Activated effector memory CD4-positive, alpha-beta T cell treated with anti-CD3 and anti-CD28 coated beads, Interleukin-2, amount 50 U/mL, for 16 hours (primary cell): ENCODE data around the gene RORC.
"Not testable (repeated sequence)": the region's sequence is repeated elsewhere in the genome, so short reads cannot be mapped to it uniquely, and the experiment has no call there.

ENCODE experiments used
- DNase-seq: peaks from one replicate; pipeline ENCODE4 v3.0.0-alpha.2; 2020

RORC gene

GRCh38 chr1:151769270-151769669 is 62.3 kb downstream of the RORC start:
- DNase-seq: not testable (repeated sequence)

GRCh38 chr1:151768351-151769066 is 63.1 kb downstream of the RORC start:
- DNase-seq: not testable (repeated sequence)

DNA sequence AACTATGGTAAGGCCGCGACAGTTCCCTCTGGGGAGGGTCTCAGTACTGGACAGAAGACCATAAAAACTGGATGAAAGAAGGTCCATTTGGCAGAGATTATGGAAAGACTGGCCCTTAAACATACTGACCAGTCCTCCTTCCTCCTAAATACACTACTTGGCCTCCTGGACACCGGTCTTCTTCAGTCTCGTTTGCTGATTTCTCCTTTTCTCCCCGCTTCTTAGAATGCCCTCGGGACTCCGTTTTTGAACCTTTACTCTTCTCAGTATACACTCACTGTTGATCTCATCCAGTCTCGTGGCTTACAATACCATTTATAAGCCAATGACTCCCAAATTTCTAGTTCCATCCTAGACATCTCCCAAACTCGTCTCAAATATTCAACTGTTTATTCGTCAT is 67.6 kb downstream of the RORC start:
- no peak for DNase-seq

- peak; percentile 95 for DNase-seq
Measured at GRCh38 chr1:151762941-151763921, 68.4 kb downstream of the RORC start, which contains the start of gene MRPL9. Gene MRPL9 (minus strand): TSS chr1:151763496. CDS start chr1:151763479, 17 bp downstream.

DNA sequence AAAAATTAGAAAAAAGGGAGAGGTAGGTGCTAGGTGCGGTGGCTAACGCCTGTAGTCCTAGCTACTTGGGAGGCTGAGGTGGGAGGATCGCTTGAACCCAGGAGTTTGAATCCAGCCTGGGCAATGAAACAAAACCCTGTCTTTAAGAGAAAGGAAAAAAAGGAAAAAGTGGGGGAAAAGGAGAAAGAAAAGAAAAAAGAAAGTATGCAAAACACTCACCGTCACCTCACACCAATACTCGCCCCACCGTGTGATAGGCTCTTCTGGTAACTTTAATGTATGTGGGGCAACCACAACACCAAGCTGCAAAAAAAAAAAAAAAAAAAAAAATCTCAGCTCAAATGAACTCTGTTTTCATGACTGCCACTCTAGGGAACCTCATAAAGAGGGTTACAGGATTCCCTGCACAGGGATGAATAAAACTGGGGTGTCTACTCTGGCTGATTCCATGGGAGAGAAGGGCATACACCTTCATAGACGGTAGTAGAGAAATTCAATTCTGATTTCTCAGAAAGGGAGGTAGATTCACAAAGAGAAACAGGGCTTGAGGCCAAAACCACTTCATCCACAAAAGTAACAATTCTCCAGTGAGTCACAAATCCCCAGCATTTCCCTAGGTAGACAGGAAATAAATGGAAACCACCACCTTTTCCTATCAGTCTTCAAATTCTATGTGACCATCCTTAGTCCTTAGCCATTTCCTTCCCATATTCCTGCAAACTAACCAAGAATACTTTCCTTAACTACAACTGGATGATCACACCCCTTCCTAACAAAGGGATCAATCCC is 70.8 kb downstream of the RORC start:
- no peak for DNase-seq

DNA sequence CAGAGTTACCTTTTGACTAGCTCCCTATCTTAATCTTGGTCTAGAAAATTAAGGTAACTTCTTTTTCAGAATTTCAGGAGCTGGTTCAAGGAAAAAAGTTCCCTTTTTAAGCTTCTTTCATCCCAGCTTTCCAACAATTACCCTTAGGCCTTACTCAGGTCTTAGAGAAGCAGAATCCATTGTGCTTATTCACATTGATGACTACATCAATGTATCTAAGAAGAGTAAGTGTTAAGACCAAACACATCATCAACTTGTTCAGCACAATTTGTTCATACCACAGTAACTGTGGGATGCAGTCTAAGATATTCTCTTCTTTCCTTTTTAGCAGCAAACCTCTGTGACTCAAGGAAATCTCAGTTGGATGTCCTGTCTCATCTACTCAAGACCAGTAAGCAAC is 72.4 kb downstream of the RORC start:
- no peak for DNase-seq

DNA sequence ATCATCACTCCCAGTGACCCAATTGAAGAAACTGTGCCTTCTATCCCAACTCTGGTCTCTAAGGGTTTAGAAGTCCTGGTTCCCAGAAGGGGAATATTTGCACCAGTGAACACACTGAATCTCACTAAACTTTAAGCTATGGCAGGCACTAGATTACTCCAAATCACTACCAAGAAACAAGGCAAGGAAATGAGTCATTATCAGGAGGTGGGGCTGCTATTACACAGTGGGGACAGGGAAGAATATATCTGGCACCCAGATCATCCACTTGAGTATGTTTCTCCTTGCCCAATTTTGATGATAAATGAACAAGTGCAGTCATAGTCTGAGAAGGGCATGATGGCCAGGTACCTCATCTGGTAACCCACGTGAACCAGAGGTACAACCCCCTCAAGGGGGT is 75.3 kb downstream of the RORC start:
- DNase-seq: no peak
